Activated gamma-delta T cell treated with anti-CD3 and anti-CD28 coated beads, Interleukin-2, amount 50 U/mL, for 16 hours (primary cell): ENCODE data around the gene SERPINA5.
"Not testable (repeated sequence)": the region's sequence is repeated elsewhere in the genome, so short reads cannot be mapped to it uniquely, and the experiment has no call there.

Source experiments
- DNase-seq: peaks from one replicate; pipeline ENCODE4 v3.0.0-alpha.2; 2020; ENCODE audit warnings: low read depth

Gene SERPINA5

GRCh38 chr14:94598816-94599655 is 17.8 kb downstream of the SERPINA5 start:
- DNase-seq: no peak

GRCh38 chr14:94599656-94600004 is 18.4 kb downstream of the SERPINA5 start:
- no peak for DNase-seq

- DNase-seq: no peak
These were observed 18.9 kb downstream of the SERPINA5 start for GRCh38 chr14:94600148-94600545.

- no peak for DNase-seq
These were observed 20.7 kb downstream of the SERPINA5 start for GRCh38 chr14:94601884-94602391.

GRCh38 chr14:94602722-94603121 is 21.5 kb downstream of the SERPINA5 start:
- DNase-seq: no peak

GRCh38 chr14:94605361-94605760 is 24.1 kb downstream of the SERPINA5 start:
- no peak for DNase-seq

GRCh38 chr14:94608966-94609365 is 27.7 kb downstream of the SERPINA5 start:
- not testable (repeated sequence) for DNase-seq

GRCh38 chr14:94611179-94611578 is 30.0 kb downstream of the SERPINA5 start:
- no peak for DNase-seq

- no peak for DNase-seq
These were observed 30.9 kb downstream of the SERPINA5 start, which contains the start of gene SERPINA3 for GRCh38 chr14:94612174-94612573. SERPINA3 (plus strand) TSS chr14:94612391; CDS start chr14:94614442, 2,051 bp downstream.

GRCh38 chr14:94612580-94613554 is 31.6 kb downstream of the SERPINA5 start:
- DNase-seq: no peak

- no peak for DNase-seq
These were observed 32.8 kb downstream of the SERPINA5 start for GRCh38 chr14:94613720-94614644.

GRCh38 chr14:94614802-94615201 is 33.6 kb downstream of the SERPINA5 start:
- DNase-seq: no peak

GRCh38 chr14:94615254-94615653 is 34.0 kb downstream of the SERPINA5 start:
- DNase-seq: no peak

GRCh38 chr14:94615823-94616570 is 34.8 kb downstream of the SERPINA5 start:
- DNase-seq: no peak

GRCh38 chr14:94617366-94617941 is 36.2 kb downstream of the SERPINA5 start:
- DNase-seq: no peak

- no peak for DNase-seq
These were observed 37.0 kb downstream of the SERPINA5 start for GRCh38 chr14:94617988-94618822.

- DNase-seq: no peak
These were observed 38.1 kb downstream of the SERPINA5 start for GRCh38 chr14:94619297-94619696.

- DNase-seq: no peak
These were observed 39.4 kb downstream of the SERPINA5 start for GRCh38 chr14:94620597-94620996.

GRCh38 chr14:94621358-94622134 is 40.3 kb downstream of the SERPINA5 start:
- DNase-seq: no peak
